Measurements from ENCODE around the gene TAF1D.

Gene TAF1D

GRCh38 chr11:93719310-93719709 is 22.0 kb downstream of the TAF1D start:
- no peak for DNase-seq

- DNase-seq, result no peak
These were observed 23.2 kb downstream of the TAF1D start for GRCh38 chr11:93718057-93718563.

GRCh38 chr11:93717501-93717900 is 23.8 kb downstream of the TAF1D start:
- DNase-seq, result no peak

GRCh38 chr11:93715797-93716396 is 25.4 kb downstream of the TAF1D start:
- DNase-seq, result no peak

GRCh38 chr11:93712678-93713077 is 28.6 kb downstream of the TAF1D start:
- no peak for DNase-seq

- DNase-seq, result no peak
These were observed 31.1 kb downstream of the TAF1D start for GRCh38 chr11:93710239-93710638.

- DNase-seq, result no peak
These were observed 37.1 kb downstream of the TAF1D start for GRCh38 chr11:93704237-93704636.

GRCh38 chr11:93700830-93701229 is 40.5 kb downstream of the TAF1D start:
- no peak for DNase-seq

- no peak for DNase-seq
These were observed 43.7 kb downstream of the TAF1D start for GRCh38 chr11:93697611-93698010.

GRCh38 chr11:93694557-93694956 is 46.7 kb downstream of the TAF1D start:
- no peak for DNase-seq

GRCh38 chr11:93694109-93694508 is 47.2 kb downstream of the TAF1D start:
- no peak for DNase-seq

GRCh38 chr11:93689240-93689639 is 52.1 kb downstream of the TAF1D start:
- DNase-seq, result no peak

- no peak for DNase-seq
These were observed 54.5 kb downstream of the TAF1D start for GRCh38 chr11:93686812-93687211.

GRCh38 chr11:93686226-93686625 is 55.1 kb downstream of the TAF1D start:
- no peak for DNase-seq
